ENCODE results near the gene ALS2. TPM values are rescaled to one million over a fixed set of nuclear protein-coding genes. Genes with fewer than 3 reads are reported as not detected.
"Not testable (repeated sequence)": the region's sequence is repeated elsewhere in the genome, so short reads cannot be mapped to it uniquely, and the experiment has no call there.

Gene ALS2
- polyA plus RNA-seq, 1 donor = 17.5 TPM

DNA sequence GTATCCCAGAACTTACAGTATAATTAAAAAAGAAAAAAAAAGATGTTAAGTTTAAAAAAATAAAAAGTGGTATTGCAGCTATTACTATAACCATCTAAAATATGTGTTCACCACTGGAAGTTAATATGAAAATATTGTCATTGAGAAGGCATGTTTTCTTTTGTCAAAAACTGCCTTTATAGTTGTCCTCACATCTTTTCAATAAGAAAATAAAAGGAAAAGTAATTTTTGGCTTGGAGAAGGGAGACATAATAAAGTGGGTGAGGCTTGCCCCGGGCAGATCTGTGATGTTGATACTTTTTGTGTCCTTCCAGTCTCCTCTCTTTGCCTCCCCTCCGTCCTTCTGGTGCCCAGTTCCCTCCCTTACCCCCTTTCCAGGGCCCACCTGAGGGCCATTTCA lies 107.2 kb downstream of the ALS2 start:
- DNase-seq = no peak

DNA sequence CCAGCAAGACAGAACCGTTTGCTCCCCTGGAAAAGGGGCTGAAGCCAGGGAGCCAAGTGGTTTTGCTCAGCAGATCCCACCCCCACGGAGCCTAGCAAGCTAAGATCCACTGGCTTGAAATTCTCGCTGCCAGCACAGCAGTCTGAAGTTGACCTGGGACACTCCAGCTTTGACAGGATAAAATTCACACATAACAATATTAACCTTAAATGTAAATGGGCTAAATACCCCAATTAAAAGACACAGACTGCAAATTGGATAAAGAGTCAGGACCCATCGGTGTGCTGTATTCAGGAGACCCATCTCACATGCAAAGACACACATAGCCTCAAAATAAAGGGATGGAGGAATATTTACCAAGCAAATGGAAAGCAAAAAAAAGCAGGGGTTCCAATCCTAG lies 109.5 kb downstream of the ALS2 start:
- DNase-seq = not testable (repeated sequence)

DNA sequence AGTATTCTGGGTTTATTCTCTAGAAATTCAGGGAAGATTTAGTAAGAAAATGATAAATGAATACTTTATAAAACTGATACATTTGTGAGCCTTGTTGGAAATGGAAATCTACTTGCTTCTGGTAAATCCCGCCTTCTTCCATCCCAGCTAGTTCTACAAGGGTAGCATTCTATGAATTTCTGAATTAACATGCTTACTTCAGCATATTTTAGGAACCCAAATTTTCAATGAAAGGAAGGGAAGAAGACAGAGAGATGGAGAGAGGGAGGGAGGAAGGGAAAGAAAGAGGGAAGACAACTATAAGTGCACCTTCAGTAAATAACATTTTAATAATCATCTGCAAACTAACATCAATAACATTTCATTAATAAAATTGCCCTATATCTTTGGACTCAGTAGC lies 110.9 kb downstream of the ALS2 start:
- DNase-seq = no peak

DNA sequence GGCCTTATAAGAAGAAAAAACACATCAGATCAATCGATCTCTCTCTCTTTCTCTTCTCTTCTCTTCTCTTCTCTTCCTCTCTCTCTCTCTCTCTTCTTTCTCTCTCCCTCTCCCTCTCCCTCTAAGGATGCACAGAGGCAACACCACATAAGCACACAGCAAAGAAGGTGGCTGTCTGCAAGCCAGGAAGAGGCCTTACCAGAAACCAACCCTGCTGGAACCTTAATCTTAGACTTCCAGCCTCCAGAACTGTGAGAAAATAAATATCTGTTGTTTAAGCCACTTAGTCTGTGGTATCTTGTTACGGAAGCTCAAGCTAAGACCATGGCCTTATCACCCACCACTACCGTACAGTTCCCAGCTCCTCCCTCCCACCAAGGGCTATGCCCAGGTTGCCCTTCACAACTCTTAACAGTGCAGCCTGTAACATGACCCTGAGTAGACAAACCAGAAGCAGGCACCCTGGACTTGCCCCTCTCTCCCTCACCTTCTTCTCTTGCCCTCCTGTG lies 112.3 kb downstream of the ALS2 start:
- DNase-seq = no peak

DNA sequence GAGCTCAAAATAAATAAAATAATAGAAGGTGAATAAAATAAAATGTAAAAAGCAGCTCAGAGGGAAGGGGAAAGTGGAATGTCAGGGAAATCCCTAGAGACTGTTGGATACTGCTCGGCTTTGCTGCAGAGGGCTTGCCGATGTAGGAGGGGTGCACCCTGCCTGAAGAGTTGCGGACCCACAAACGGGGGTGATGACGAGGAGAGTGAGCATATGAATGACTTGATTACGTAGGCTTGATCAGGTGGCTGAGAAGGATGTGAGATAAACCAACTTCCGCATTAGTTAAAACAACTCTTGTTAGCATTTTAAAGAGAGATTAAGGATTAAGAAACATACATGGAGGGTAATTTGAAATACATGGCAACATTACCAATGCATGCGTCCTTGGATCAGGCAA lies 116.4 kb downstream of the ALS2 start:
- DNase-seq = no peak

DNA sequence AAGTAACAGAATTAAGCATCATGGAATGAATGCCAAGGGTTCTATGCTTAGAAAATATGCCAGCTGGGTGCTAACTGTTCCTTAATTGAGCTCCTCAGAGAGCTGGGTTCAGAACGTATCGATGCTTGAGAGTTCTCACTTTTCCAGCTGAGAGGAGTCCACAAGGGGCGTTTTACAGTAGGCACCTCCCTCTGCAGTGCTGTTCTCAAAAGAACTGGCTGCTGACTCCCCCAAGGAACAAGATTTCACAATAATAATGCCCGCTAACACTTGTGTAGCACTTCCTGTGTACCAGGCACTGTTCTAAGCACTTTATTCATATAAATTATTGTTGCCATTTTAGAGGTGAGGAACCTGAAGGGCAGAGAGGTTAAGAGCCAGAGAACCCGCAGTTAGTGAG lies 119.4 kb downstream of the ALS2 start:
- DNase-seq = no peak

DNA sequence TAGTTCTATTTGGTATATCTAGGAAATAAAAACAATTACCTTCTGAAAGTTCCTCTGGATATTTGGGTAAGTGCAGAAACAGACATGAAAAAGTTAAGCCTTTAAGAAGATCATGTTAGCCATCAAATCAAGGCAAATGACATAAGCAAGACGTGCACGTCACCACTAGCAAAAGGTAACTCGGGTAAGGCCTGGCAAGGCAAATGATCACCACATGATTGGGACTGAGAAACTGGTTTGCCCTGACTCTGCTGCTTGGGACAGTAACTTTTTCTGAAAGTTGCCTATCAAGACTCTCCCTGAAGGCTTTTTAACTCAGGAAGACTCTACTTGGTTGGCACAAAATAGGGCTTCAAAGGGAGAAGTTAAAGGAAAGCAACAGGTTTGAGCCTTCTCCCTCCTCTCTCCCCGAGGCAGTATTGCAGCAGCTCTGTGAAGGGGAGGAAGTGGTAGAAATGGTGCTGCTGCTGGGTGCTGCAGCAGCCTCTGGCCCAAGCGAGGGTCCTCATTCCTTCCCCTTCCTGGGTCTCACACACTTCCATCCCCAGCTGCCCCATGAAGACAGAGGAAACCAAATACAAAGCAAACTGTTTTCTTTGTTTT lies 120.3 kb downstream of the ALS2 start:
- DNase-seq = no peak

DNA sequence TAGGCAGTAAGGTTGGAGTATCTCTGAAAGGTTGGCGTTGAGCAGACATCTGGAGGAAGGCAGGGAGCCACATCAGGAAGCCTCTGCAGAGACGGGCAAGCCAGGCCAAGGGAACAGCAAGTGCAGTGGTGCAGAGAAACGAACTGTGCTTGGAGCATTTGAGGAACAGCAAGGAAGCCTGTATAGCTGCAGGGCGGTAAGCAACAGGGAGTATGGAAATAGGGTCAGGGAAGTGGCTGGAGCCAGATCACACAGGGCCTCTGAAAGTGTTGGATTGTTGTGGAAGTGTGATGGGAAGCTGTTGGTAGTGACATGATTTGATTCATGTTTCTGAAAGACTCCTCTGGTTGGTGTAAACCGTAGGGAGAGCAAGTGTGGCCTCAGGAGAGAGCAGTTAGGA lies 124.0 kb downstream of the ALS2 start:
- no peak for DNase-seq

DNA sequence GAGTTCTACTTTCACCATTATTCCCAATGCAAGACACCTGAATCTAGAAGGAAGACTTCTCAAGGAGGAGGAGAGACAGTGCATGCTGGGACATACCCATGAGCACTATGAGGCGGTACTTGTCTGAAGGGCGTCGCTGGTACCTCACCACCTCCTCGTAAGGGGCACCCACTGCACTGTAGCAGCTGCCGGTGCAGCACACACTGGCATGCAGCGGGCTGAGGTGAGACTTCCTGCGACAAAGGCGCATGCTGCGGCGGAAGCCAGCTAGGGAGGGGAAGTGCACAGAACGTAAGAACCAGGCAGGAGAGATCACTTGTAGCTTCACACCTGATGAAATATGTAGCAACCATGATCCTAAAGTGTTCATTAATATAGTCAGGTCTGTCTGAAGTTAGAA lies 124.6 kb downstream of the ALS2 start:
- DNase-seq = no peak

DNA sequence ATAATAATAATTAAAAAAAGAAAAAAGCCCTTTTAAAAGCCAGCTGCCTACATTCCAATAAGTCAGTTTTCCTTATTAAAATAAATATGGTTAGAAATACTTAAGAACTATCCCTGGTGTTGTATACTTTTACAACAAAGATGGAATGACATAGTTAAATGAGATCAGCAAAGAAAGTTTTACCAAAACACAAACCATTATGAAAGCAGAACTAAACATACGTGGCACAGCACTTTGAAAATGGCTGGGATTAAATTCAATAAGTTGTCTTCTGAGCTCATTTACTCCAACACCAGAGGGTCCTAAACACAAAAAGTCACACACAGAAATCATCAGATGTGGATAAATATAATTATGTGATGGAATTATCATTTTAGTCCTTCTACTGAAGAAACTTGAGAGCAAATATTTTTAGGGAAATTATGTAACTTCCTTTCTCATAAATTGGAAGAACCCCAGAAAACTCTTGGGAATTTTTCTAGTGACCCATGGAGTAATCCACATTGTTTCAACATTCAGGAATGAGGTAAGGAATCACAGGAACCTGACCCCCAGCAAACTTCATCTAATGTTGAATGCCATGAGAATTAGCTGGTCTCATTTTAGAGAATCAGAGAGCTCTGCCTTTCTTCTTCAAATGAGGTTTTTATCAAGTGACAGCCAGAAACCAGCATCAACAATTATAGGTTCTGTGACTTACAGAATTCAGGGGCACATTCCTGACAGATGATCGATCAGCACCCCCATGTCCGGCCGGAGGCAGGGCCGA lies 125.9 kb downstream of the ALS2 start:
- no peak for DNase-seq

DNA sequence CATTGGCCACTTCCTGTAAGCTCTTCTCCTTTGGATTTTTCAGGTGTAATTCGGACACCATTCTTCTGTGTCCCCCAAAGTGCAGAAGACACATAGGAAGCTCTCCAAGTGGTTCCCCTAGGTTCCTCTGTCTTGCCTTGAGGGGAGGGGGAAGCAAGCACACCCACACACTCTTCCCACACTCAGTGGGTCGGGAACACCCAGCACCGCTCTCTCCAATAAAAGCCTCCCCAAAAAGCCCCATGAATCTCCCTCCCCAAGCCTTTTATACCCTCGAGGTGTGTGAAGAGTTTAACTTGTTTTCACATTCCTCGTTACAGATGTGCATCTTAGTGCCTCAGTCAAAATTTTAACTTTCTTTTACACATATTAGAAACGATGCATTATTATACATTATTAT lies 127.5 kb downstream of the ALS2 start:
- DNase-seq = no peak

Other genes starting within 250 kb of the ALS2 start
- 29.2 TPM for gene TMEM237, start 137.4 kb downstream of the ALS2 start, polyA plus RNA-seq (ENCODE audit: insufficient read length)
- gene MPP4, start 82.3 kb downstream of the ALS2 start, polyA plus RNA-seq (ENCODE audit: insufficient read length) = 0.09 TPM
- gene CDK15, start 25.6 kb upstream of the ALS2 start, polyA plus RNA-seq (ENCODE audit: insufficient read length) = 2.9 TPM